NCI-H748 (cell line): ENCODE measurements around the gene PDLIM3.
A peak's percentile ranks its signal among the peaks of the same experiment; 100 is the strongest.
"Not testable (repeated sequence)": the region's sequence is repeated elsewhere in the genome, so short reads cannot be mapped to it uniquely, and the experiment has no call there.

Experiments used
- DNase-seq: peaks from one replicate; lab custom pipeline; 2025; ENCODE audit not compliant: unreplicated experiment; lab: John Stamatoyannopoulos, UW

PDLIM3 gene

GRCh38 chr4:185554365-185555126 is 19.2 kb upstream of the PDLIM3 start:
- no peak for DNase-seq

DNA sequence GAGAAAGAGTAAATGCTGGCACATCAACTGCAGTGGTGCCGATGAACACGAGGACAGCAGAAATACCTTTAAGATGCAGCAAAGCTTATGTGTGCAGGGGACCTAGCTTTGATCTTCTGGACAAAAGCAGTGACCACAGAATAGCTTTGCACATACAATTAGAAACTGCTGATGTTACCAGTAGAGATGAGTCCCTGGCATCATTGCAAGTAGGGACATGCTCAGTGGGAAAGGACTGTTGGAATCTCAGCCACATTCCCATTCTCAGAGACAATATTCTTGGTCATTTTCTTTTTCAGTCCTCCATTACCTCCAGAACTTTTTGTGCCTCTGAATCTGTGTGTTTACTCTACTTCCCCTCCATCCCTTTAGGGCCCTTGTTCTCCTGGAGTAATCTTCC is 16.9 kb upstream of the PDLIM3 start:
- DNase-seq, result no peak

DNA sequence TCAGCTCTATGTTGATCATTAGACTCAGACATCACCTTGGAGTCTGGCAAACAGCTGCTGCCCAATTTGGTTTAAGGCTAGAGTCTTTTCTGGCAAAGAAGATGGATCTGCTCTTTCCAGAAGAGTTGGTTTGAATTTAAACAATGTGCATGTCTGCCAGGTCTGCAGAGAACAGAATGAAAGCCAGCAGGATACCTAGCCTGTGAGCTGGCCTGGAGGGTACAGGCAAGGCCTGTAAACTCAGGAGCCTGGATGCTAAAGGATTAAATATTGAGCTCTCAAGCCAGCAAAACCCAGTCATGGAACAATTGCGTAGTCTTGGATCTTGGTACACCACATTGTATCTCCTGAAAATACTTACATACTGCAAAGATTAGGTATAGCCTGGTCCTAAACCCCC is 15.6 kb upstream of the PDLIM3 start:
- no peak for DNase-seq

- no peak for DNase-seq
Measured at GRCh38 chr4:185549095-185549639, 13.9 kb upstream of the PDLIM3 start.

- DNase-seq, result no peak
Measured at GRCh38 chr4:185548587-185548986, 13.3 kb upstream of the PDLIM3 start.

GRCh38 chr4:185546335-185546734 is 11.0 kb upstream of the PDLIM3 start:
- peak; percentile 20 for DNase-seq

DNA sequence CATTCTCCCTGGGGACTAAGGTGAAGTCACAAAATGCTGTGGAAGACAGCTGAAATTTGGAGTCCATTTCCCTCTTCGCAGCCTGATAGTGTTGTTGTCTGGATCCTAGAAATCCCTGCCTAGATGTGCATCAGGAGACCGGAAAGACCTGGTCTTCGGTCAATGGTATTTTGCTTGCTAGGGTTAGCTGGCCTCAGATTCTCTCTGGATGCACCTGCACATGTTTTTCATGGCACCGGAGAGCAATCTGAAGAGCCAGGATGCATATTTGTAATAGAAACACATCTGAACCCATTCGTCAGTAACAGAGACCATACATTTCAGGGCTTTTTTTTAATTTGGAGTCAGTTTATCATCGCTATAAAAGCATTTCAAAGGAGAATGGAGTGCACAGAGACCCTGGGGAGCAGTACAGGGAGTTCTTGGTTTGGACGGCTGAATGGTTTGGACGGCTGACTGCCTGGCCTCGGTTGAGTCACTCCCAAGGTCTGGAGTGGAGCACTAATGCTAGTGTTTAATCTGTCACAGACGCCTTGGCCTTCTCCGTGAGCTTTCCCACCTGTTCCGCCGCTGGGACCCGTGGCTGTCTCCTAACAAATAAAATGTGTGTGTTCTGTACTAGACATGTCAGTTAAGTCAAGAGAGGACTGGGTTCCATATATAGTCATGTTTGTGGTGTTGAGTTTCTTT is 7.5 kb upstream of the PDLIM3 start:
- no peak for DNase-seq

DNA sequence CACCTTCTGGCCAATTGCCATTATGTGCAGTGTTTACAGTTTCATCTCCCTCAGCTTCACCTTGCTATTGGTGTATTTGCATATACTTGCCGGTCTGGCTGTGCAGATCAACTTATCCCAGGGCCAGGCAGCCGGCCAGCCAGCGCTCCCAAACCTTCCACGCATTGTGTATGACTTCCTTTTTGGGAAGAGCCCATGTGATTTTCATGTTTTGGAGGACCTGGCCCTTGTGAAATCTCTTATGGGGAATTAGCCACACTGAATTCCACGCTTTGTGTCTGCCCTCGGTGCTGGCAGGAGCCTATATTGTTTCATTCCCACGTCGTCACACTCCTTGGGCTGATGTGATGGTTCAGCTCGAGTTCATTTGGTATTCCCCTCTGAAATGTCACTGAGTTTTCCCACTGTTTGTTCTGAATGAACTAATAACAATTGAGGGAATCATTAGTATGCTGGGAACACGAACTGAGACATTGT is 6.0 kb upstream of the PDLIM3 start:
- no peak for DNase-seq

- no peak for DNase-seq
Measured at GRCh38 chr4:185540487-185541120, 5.3 kb upstream of the PDLIM3 start.

GRCh38 chr4:185540040-185540439 is 4.7 kb upstream of the PDLIM3 start:
- DNase-seq, result no peak

DNA sequence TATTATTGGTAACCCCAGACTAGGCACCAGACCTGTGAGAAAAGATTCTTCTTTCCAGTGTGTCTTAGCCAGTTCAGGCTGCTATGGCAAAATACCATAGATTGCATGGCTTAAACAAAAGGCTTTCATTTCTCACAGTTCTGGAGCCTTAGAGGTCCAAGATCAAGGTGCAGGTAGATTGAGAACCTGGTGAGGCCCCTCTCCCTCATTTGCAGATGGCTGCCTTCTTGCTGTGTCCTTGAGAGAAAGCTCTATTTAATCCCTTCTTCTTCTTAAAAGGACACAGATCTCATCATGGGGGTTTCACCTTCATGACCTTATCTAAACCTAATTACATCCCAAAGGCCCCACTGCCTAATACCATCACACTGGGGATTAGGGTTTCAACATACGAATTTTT is 3.5 kb upstream of the PDLIM3 start:
- no peak for DNase-seq

DNA sequence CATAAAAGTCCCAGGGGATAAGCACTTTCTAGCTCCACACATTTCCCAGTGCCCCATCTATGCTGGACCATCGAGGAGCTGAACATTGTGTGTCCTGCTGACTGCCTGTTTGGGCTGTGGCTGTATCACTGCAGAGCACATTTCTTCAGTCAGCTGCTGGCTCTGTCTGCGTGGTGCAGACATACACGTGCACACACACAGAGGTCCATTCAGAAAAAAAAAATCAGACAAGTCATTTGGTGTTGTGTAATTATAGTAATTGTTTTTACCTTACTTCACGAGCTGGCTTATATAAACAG is 1.1 kb upstream of the PDLIM3 start:
- DNase-seq, result peak; percentile 40

DNA sequence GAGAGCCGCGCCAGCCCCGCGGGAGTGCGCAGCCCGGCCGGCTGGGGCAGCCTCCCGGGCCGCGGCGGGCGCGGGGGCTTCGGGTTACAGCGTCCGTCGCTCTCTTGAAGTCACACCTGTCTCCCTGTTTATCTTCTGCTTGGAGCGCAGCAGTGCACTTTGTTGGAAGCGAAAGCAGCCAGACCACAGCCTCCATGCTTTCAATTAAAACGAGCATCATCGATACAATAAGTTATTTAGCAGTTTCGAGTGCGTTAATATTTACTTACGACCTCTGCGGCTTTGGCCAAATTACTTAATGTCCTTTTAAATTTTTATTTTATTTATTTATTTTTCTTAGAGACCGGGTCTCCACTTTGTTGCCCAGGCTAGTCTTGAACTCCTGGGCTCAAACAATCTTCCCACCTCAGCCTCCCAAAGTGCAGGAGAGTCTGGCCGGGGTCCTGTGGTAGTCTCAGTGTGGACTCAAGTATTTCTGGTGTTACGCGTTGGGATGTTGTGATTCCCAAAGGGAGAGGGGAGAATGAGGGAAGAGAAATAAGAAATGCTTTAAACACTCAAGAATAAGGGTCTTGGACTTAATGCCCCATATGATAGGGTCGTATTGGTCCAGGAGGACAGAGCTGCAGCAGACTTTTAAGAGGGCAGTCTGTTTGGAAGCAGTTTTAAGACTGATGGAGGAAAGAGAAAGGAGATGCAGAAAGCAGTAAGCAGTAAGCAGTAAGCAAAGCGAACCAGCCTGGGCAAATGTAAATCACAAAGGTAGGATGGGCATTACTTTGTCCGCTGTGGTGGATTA is 504 bp upstream of the PDLIM3 start:
- peak; percentile 81 for DNase-seq

DNA sequence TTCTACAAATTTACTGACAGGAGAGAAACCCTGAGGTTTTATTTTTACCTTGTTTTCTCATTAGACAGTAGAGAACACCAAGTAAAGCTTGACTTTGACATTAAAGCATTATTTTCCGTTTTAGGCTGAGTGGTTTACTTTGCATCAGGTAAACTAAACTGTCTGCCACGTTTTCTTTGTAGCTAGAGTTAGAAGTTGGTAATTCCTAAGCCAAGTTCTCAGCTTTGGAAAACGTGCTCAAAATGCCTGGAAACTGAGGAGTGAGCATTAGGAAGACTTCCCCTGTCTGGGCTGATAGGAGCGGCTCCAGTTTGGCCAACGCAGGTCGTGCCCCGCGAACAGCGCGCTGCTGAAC is 819 bp downstream of the PDLIM3 start:
- peak; percentile 42 for DNase-seq

GRCh38 chr4:185532795-185533324 is 2.4 kb downstream of the PDLIM3 start:
- no peak for DNase-seq

DNA sequence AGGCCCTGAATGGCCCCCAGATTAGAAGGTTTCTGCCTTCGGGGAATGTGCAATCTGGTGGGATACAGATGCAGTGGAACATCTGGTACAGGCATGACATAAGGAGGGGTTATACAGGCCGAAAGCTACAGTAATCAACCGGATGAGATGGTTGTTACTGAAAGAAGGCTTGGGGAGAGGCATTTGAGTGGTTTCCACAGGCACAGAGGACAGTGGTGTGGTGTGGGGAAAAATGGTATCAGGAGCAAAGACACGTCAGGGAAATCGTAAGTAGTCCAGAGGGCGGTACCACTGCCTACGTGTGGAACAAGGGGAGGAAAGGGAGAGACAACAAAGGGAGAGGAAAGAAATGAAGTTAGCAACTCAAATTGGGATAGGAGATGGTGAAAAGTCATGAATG is 3.0 kb downstream of the PDLIM3 start:
- no peak for DNase-seq

GRCh38 chr4:185531654-185532053 is 3.7 kb downstream of the PDLIM3 start:
- not testable (repeated sequence) for DNase-seq

DNA sequence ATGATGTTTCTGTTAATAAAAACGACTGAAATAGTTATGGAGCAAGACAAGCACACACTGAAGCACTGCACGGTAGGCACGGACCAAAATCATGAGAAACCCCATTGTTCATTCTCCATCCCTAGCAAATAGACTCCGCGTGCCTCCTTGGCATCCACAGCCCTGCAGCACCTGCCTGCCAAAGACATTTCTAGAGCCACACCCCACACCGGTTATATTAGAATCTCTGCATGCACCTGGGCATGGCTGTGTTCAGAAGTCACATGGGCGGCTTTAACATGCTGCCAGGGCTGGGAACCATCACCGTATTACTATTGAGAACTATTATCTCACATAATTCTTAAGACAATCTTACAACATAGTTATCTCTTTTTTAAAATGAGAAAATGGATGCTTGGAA is 5.9 kb downstream of the PDLIM3 start:
- peak; percentile 84 for DNase-seq

DNA sequence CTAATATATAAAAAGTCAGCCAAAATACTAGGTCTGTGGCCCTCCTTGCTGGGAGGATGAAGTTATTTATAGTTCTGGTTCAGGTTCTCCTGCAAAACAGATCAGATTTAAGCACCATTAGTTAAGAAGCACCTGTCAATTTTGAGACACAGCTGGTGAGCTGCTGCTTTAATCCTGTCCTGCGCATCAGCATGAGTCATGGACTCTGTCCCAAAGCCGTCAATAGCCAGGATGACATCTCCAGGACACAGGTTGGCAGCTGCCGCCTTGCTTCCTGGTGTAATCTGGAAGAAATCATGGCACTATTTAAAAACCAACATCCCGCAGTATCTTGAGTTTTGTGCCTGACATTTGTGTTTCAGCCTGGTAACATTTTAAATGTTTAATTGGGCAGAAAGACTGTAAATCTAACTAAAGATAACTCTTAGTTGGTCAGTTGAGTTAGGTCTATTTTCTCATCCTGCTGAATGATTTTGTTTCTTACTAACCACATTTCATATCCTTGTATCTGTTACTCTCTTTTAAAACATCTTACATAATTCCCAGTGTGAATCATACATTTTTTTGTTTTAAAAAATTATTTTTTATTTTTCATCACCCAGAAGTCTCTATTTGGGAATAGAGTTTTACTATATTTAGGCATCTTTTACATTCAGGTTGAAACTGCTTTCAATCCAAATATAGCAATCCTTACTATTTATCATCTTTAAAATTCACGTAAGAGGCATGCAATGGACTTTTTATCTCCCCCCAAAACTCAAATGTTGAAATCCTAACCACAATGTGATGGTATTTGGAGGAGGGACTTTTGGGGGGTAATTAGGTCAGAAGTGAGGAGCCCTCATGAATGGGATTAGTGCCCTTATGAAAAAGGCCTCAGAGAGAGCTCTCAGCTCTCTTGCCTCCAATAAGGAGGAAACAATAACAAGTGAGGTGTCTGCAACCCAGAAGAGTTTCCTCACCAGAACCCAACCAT is 10.1 kb downstream of the PDLIM3 start:
- no peak for DNase-seq

DNA sequence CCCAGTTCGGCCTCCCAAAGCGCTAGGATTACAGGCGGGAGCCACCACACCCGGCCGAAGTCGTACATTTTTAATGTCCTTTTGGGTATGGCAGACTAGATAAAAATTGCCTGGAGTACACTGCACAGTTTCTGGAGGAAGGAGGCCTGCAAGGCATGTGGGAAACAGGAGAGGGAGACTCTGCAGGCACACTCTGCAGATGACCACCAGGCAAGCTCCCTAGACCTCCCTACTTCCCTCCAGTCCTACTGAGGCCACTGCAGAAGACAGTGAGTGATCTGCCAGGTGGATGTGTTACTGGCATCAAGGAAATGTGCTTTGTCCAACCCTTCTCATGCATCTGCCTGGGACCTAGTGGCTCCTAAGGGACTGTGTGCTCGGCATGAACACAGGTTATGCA is 11.4 kb downstream of the PDLIM3 start:
- DNase-seq, result no peak
